ENCODE data around the gene ZNF629.
A peak's percentile ranks its signal among the peaks of the same experiment; 100 is the strongest.
"Not testable (repeated sequence)": the region's sequence is repeated elsewhere in the genome, so short reads cannot be mapped to it uniquely, and the experiment has no call there.

The ZNF629 gene

GRCh38 chr16:30786936-30787612 lies at the start of gene ZNF629:
Gene ZNF629 (minus strand): TSS chr16:30787205. CDS start chr16:30784482, 2,723 bp downstream.
- DNase-seq: peak in 12 of 14 donors; percentile 51 to 84 (median 66)

- DNase-seq: no peak
Measured at GRCh38 chr16:30834130-30834740, 47.2 kb upstream of the ZNF629 start.

- no peak for DNase-seq
Measured at GRCh38 chr16:30830072-30830417, 43.0 kb upstream of the ZNF629 start.

GRCh38 chr16:30829130-30830071 lies 42.4 kb upstream of the ZNF629 start:
- no peak for DNase-seq

DNA sequence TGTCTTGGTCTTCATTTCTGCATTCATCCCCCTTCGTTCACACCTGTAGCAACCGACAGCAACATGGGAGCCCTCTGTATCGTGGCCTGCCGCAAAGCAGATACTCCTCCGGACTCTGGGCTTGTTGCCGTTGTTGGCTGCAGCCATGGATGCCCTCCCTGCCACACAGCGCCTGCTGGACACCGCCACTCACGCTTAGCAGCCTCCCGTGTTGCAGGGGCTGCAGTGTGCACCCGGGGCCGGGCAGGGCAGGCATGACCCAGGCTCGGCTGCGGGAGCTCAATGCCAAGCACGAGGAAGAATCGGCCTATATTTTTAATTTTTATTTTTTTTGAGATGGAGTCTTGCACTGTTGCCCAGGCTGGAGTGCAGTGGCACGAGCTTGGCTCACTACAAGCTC lies 34.9 kb upstream of the ZNF629 start:
- no peak for DNase-seq

DNA sequence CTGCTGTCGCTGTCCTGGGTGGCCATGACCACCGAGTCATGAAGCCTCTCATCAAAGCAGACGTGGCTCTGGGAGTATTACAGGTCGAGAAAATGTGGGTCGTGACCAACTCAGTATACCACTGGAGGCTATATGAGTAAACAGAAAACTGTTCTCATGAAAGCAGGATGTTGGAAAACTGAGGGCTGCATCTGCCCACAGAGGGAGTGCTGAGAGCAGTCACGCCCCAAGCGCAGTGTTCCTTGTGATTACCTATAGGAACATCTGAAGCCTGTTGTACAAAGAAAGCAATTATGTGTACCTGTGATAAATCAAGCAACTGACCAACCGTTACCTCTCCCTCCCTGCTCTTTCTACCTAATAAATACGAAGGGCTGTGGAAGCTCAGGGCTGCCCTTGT lies 34.4 kb upstream of the ZNF629 start:
- DNase-seq: not testable (repeated sequence)

DNA sequence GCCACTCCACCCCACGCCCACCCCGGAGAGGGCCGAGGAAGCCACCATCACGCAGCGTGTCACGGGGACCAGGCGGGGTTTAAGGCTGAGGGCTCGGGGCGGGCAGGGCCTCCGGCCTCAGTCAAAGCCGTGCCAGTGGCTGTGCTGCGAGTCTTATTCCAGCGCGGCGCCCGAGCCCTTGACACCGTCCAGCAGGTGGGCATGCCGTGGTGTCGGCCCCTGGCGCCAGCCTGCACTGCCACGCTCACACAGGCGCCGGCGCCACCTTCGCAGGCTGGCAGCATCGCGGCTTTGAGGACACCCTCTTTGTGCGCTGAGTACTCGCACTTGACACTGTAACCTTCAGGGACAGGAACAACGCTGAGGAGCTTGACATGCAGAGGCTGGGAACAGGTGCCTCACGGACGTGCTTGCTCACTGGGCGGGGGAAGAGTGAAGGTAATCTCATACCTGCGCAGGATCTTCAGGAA lies 34.0 kb upstream of the ZNF629 start:
- no peak for DNase-seq

DNA sequence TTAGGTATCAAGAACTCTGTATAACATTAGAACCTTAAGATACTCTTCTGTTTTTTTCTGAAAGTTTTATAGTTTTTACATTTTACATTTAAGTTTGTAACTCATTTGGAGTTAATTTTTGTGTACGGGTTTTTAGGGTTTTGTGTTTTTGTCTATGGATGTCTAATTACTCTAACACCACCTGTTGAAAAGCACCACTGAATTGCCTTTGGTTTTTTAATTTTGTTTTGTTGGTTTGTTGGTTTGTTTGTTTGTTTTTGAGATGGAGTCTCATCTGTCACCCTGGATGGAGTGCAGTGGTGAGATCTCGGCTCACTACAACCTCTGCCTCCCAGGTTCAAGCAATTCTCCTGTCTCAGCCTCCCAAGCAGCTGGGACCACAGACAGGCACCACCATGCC lies 29.8 kb upstream of the ZNF629 start:
- DNase-seq: no peak

GRCh38 chr16:30813821-30814189 lies 26.8 kb upstream of the ZNF629 start:
- DNase-seq: no peak

- DNase-seq: not testable (repeated sequence)
Measured at GRCh38 chr16:30809675-30810074, 22.7 kb upstream of the ZNF629 start.

DNA sequence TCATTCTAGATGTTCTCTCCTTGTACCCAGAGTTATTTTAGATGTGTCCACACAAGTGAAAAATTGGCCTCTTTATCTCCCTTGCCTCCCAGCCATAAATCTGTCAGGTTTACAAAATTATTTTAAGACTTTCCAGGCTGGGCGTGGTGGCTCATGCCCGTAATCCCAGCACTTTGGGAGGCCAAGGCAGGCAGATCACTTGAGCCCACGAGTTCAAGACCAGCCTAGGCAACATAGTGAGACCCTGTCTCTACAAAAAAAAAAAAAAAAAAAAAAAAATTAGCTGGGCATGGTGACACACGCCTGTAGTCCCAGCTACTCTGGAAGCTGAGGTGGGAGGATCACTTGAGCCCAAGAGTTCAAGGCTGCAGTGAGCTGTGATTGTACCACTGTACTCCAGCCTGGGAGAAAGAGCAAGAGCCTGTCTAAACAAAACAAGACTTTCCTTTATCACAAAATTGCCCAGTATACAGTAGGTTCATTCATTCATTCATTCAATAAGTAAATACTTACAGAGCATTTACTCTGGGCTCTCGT lies 22.0 kb upstream of the ZNF629 start:
- DNase-seq: not testable (repeated sequence)

GRCh38 chr16:30808146-30808545 lies 21.1 kb upstream of the ZNF629 start:
- DNase-seq: no peak

DNA sequence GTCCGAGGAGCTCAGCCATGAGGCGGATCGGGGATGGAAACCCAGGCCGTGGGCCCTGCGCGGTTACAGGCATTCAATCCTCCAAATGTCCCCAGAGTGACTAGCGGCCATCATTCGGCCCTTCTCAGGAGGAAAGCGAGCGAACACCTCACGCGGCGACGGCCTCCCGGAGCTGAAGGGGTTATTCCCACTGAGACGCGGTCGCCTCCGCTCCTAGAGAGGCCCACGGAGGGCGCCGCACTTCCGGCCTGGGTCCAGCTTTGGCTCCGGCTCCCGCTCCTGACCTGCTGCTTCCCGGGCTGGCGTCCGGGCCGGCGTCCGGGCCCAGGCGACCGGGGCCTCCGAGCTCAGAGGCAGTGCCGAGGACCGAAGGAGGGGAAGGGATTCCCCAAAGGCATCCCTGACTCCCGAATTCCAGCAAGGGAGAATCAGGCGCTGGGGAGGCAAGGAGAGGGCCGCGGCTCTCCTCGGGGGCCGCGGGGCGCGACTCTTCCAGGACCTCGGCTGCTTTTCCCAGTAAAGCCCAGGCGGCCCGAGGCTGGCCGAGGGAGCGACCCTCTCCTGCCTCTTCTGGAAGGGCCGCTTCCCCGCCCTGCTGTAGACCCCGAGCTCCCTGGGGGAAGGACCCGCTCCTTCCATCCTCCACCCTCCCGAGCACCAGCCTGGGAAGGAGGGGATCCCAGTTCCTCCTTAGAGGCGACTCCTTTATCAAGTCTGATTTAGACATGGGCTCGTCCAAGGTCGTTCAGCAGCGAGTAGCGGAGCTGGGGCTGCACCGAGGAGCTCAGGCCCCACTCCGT lies 18.6 kb upstream of the ZNF629 start:
- DNase-seq: peak in 13 of 14 donors; percentile 40 to 88 (median 81)

- no peak for DNase-seq
Measured at GRCh38 chr16:30805056-30805369, 18.0 kb upstream of the ZNF629 start.

- DNase-seq: no peak
Measured at GRCh38 chr16:30802936-30803335, 15.9 kb upstream of the ZNF629 start.

DNA sequence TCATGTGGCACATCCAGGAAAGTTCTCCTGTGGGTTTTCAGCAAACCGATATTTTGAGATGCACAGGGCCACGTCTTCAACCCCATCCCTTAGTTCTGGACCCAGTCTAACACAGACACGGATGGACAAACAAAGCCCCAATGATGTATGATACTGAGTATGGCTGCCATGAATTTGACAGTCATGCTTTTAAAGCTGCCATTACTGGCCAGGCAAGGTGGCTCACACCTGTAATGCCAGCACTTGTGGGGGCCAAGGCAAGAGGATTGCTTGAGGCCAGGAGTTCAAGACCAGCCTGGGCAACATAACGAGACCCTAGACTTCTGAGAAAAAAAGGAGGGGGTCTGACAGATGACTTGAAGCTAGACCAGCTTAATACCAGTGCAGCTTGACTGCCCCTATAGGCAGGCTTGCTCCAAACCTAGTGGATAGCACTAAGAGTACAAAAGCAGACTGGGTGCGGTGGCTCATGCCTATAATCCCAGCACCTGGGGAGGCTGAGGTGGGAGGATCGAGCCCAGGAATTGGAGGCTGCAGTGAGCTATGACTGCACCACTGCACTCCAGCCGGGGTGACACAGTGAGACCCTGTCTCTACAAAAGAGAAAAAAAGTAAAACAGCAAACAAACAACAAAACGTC lies 10.8 kb upstream of the ZNF629 start:
- no peak for DNase-seq

GRCh38 chr16:30794634-30795033 lies 7.6 kb upstream of the ZNF629 start:
- DNase-seq: no peak

DNA sequence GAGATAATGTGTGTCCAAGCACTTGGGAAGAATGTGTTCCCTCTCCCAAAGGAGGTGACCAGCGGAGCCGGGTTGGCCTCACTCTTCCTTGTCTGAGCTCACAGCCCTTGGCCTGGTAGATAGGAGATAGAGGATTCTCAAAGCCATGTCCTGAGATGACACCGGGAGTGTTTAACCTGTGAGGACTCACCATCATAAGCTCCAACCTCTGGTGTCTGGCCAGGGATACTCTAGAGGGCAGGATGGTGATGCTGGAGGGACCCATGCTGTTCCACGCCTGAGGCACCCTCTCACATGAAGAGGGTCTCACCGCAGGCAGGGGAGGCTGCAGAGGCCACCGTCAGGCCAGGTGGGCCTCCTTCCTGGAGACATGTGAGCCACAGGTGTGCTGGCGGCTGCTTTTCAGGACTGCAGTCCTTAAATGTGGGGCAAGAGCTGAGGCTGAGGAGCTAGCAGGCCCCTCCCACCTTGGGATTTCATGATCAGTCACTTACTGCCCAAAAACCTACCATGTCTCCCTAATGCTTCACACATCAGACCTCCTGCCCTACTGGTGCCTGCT lies 6.6 kb upstream of the ZNF629 start:
- no peak for DNase-seq

- DNase-seq: peak in 2 of 14 donors; percentile 28 to 59
Measured at GRCh38 chr16:30787613-30788378, 791 bp upstream of the ZNF629 start.

GRCh38 chr16:30786115-30786935 lies 680 bp downstream of the ZNF629 start:
- DNase-seq: peak in 1 of 14 donors; percentile 36
